GM19467 (cell line): ENCODE data around the gene ASCL4.

Experiments
- ATAC-seq: cut with Tn5 transposase; IDR thresholded peaks from one replicate; pipeline ENCODE4 v1.9.1; 2021; ENCODE audit warnings: mild to moderate bottlenecking, moderate library complexity; ENCODE audit not compliant: unreplicated experiment

The ASCL4 gene

DNA sequence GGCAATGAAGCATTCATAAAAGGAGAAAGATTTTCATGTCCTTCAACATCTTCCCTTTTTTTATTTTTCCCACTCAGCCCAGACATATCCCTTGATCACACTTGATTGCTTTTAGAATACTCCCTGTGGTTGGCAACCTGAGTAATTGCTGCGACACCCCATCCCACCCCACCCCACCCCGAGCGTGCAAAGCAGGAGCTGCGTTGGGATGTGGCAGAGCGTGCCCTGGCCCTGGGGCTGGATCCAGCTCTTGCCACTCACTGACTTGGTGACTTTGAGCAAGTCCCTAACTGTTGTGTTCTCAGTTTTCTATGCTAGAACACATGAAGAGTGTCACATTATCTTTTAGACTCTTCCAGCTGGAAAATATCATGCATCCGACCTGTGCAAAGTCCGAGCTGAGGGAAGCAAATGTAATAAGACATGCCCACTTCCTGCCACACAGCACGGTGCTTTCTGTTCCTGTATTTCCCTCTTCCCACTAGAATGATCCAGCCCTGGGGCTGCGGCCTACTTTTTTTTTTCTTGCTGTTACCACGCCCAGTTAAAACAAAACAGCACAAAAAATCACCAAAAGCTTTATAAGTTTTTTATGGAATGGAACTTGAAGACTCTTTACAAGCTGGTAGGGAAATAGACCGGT is 4.0 kb downstream of the ASCL4 start:
- no peak for ATAC-seq

GRCh38 chr12:107779077-107779831 is 4.8 kb downstream of the ASCL4 start:
- ATAC-seq = peak; percentile 65

- no peak for ATAC-seq
Observed at GRCh38 chr12:107780298-107780697, 5.8 kb downstream of the ASCL4 start.

GRCh38 chr12:107782067-107782466 is 7.6 kb downstream of the ASCL4 start:
- ATAC-seq = no peak

DNA sequence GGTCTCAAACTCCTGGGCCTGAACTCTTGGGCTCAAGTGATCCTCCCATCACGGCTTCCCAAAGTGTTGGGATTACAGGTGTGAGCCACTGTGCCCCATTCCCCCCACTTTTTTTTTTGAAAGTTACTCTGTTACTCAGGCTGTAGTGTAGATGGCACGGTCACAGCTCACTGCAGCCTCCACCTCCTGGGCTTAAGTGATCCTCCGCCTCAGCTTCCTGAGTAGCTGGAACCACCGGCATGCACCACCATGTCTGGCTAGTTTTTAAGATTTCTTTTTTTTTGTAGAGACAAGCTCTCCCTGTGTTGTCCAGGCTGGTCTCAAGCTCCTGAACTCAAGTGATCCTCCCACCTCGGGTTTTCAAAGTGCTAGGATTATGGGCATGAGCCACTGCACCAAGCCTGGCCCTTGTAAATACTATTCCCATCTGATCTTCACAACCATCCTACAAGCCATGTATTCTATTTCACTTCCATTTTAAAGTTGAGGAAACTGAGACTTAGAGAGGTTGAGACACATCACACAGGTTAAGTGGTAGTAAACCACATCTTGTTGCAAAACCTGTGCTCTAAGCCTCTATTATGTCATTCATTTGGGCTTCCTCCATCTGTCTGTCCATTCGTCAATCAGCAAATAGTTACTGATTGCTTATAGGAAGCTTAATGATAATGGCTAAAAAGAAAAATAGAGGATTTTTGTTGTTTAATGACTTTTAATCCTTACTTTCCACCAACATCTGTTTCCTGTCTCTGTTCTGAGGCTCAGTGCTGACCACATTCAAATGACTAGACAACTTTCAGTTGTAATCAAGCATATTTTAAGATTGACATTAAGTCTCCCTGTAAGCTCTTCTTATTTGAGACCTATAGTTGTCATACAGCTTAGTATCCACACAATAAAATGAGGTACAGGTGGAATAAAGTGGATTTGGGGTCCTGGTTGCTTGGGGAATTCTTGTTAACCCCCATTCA is 9.2 kb downstream of the ASCL4 start:
- peak; percentile 47 for ATAC-seq

DNA sequence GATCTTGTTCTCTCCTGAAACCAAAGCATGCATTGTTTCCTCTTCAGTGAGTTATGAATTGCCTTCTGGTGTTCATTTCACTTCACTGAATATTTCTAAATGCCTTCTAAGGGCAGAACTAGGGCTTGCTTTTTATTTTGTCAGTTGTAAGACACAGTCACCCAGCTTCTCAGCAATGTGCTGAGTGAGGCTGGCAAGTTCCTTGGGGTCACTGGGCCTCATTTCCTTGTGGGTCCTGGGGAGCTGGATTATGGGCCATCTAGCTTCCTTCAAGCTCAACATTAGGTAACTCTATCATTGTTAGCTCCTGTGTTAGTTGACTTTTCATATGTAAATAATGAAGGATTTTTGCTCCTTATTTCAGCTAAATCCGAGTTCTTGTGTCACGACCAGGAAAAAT is 13.8 kb downstream of the ASCL4 start:
- no peak for ATAC-seq

- no peak for ATAC-seq
Observed at GRCh38 chr12:107788690-107789458, 14.4 kb downstream of the ASCL4 start.

GRCh38 chr12:107791465-107792089 is 17.1 kb downstream of the ASCL4 start:
- no peak for ATAC-seq

DNA sequence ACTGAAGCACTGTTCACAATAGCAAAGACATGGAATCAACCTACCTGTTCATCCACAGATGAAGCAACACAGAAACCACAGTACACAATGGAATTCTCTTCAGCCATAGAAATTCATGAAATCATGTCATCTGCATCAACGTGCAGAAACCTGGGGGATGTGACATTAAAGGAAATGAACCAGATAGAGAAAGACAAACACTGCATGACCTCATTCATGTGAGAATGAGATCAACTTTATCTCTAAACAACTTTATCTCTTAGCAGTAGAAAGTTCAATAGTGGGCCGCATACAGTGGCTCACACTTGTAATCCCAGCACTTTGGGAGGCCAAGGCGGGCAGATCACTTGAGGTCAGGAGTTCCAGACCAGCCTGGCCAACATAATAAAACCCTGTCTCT is 19.9 kb downstream of the ASCL4 start:
- ATAC-seq = no peak

- no peak for ATAC-seq
Observed at GRCh38 chr12:107798580-107798979, 24.1 kb downstream of the ASCL4 start.

DNA sequence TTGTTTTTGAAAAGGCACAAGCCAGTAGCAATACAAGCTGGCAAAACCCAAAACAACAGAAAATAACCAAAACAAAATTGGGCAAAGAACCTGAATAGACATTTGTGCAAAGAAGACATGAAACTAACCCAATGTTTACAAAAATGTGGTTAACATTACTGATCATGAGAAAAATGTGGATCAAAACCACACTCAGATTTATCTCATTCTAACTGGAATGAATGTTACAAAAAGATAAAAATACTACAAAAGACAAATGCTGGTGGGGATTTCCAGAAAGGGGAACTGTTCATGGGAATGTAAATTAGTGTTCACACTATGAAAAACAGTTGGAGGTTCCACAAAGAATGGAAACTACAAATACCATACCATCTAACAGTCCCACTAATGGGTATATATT is 26.6 kb downstream of the ASCL4 start:
- no peak for ATAC-seq

DNA sequence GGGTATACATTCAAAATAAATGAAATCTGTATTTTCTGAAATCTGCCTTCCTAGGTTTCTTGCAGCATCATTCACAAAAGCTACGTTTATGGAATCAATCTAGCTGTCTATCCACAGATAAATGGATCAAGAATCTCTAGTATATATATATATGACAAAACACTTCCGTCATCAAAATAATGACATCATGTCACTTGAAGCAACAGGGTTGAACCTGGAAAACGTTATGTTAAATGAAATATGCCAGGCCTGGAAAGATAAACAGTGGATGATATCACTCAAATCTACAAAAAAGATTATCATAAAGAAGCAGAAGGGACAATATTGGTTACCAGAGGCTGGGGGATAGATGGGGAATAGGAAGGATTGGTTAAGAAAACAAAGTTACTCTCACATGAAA is 28.6 kb downstream of the ASCL4 start:
- ATAC-seq = no peak

DNA sequence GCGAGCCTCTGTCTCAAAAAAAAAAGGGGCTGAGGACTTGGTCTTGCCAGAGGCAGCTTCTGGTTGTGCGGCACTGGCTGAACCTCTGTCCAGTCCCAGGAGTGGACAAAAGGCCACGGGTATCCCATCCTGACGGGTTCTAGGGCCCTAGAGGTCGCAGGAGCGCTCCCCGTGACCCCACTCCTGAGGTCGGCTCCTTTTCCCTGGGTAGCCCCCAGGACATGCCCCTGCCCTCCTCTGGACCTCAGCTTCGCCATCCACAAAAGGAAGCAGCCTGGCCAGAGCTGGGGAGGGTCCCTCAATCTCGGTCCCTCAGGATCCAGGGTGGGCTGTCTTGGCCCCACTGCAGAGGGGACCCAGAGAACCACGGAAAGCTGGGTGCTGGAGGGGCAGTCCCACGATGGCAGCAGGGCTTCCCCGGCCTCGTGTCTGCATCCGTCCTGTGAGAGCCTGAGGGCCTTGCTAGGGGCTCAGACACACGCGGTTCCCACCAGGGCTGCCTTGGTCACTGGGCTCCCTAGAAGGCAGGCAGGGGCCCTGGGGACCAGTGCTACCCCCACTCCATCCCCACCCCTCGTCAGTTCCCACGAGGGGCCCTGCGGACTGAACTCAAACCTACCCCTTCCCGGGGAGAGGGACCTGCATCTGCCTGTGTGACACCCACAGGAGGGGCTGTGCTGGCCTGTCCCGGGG is 31.1 kb downstream of the ASCL4 start:
- no peak for ATAC-seq

DNA sequence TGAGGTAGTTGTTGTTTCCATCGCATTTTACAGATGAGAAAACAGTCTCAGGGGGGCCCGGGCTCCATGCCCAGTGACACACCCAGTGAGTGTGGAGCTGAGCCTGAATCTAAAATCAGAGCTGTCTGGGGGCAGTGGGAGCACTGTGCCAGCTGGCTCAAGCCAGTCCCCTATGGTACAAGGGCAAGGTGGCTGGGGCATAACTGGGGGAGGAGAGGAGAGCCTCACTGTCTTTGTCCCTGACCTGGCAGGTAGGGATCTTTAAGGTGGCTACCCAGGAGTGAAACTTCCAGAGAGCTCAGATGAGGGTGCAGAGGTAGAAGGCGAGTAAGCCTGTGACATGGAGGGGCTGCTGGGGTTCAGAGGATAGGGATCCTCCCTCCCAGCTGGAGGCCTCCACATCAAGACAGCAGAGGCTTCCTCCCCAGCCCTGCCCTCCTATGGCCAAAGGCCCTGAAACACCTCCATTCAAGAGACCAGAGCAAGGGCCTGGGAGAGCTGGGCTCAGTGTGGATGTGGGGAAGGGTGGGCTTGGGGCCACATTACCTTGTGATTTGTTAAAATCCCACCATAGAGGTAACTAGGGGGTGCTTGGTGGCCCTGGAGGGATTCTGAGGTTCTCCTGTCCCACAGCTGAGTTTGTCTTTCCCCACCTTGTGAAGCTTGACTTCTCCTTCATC is 33.1 kb downstream of the ASCL4 start:
- ATAC-seq = no peak

DNA sequence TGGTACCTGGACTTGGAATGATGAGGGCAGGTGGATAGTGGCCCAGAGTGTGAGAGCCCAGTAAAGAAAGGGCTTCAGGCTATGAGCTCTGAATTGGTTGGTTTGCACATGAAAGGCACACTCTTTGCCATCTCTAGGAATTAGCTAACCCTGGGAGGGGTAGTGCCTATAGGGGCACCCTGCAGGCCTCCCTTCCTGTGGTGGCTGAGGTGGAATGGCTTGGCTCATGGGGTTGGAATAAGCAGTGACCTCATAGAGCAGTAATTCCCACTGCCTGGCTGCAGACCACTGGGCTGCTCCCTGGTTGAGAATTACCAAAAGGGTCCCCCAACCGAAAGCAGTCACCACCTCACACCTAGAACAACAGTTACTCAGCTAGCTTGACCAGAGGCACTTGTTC is 42.7 kb downstream of the ASCL4 start:
- no peak for ATAC-seq

DNA sequence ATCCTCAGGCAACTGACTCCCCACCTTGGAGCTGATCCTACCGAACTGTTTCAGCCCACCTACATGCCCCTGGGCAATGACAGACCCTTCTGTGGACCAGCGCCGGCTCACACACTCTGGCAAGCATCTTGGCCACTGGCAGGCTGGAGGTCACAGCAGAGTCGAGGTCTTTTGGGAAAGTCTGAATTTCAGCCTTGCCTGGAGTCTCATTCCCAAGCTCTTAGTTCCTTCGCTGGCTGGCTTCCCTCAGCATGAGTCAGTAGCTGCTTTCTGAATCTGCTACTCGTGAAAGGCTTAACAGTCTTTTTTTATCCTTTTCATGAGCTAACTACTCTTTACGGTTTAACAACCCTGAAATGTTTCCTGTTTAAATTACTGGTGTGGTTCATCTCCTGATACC is 44.5 kb downstream of the ASCL4 start:
- ATAC-seq = no peak

- ATAC-seq = no peak
Observed at GRCh38 chr12:107822356-107822755, 47.9 kb downstream of the ASCL4 start.
